HG03045 (cell line): ENCODE data around the gene SULT2A1.
"Not testable (repeated sequence)": the region's sequence is repeated elsewhere in the genome, so short reads cannot be mapped to it uniquely, and the experiment has no call there.

Experiments
- ATAC-seq: cut with Tn5 transposase; IDR thresholded peaks from one replicate; pipeline ENCODE4 v1.9.1; 2021; ENCODE audit warnings: mild to moderate bottlenecking, moderate library complexity; ENCODE audit not compliant: unreplicated experiment

Gene SULT2A1

DNA sequence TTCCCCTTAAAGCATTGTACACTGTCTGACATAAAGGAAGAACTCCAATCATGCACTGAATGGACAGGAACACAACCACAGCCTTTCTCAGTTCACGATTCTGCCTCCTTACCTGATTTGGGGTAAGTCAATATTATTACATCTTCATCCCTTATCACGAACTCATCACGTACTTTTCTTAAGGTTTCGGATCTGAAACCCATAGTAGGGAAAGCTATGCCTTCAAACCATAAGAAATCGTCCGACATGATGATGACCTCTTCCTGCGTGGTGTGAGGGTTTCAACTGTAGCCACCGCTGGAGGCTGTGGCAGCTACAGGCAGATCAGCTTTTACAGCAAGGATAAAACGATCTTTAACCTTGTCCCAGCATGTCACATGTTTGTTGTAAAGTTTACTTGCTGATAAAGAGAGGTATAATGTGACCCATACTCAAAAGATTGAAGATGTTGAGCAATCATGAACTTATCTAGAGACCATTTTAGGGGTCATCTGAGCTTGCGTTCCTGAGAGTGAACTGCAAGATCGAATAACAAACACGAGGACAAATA is at the start of gene SULT2A1:
Gene SULT2A1 (minus strand): TSS at position 306 of the 550 bp plus-strand sequence. CDS start 58 bp downstream, at position 248.
- ATAC-seq: no peak

- ATAC-seq: not testable (repeated sequence)
These were observed 42.5 kb upstream of the SULT2A1 start for GRCh38 chr19:47928581-47928980.

DNA sequence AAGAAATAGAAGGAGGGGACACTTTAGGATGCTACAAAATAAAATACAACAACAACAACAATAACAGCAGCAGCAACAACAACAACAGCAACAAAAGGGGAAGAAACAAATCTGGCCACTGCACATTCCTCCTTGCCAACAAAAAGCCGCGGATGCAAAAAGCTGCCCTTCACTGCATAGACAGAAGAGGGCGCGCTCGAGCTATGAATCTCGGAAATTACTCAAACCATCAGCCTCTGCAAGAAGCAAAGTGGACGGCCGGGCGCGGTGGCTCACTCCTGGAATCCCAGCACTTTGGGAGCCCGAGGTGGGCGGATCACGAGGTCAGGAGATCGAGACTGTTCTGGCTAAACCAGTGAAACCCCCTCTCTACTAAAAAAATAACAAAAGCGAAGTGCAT is 34.0 kb upstream of the SULT2A1 start:
- ATAC-seq: not testable (repeated sequence)

- not testable (repeated sequence) for ATAC-seq
These were observed 24.1 kb upstream of the SULT2A1 start for GRCh38 chr19:47910191-47910590.

DNA sequence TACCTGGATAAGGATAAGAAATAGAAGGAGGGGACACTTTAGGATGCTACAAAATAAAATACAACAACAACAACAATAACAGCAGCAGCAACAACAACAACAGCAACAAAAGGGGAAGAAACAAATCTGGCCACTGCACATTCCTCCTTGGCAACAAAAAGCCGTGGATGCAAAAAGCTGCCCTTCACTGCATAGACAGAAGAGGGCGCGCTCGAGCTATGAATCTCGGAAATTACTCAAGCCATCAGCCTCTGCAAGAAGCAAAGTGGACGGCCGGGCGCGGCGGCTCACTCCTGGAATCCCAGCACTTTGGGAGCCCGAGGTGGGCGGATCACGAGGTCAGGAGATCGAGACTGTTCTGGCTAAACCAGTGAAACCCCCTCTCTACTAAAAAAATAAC is 23.2 kb upstream of the SULT2A1 start:
- not testable (repeated sequence) for ATAC-seq

GRCh38 chr19:47901370-47901769 is 15.3 kb upstream of the SULT2A1 start:
- ATAC-seq: no peak

DNA sequence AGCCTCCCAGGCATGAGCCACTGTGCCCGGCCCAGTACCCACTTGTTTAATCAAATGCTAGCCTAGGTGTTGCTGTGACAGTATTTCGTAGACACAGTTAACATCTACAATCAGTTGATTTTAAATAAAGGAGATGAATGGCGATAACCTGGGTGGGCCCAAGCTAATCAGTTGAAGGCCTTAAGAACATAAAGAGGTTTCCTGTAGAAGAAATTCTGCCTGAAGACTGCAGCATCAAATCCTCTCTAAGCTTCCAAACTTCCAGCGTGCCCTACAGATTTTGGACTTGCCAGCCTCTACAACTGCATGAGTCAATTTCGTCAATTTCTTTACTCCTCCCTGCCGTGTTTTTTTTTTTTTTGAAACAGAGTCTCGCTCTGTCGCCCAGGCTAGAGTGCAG is 13.2 kb upstream of the SULT2A1 start:
- ATAC-seq: no peak

DNA sequence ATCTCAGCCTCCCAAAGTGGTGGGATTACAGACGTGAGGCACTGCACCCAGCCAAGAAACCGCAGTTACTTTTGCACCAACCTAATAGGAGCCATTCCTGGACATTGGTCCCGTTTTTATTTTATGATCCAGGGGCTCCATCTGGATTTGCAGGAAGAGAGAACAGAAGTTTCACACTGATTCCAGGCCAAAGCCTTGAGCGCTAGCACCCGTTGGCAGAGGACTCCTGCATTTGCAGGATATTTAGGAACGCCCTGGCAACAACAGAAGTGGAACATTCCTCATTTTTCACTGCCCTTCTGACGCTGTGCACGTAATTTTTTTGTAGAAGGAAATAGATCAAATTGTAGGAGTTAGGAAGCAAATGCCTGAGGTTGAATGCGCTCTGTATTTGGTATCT is 11.7 kb upstream of the SULT2A1 start:
- no peak for ATAC-seq

DNA sequence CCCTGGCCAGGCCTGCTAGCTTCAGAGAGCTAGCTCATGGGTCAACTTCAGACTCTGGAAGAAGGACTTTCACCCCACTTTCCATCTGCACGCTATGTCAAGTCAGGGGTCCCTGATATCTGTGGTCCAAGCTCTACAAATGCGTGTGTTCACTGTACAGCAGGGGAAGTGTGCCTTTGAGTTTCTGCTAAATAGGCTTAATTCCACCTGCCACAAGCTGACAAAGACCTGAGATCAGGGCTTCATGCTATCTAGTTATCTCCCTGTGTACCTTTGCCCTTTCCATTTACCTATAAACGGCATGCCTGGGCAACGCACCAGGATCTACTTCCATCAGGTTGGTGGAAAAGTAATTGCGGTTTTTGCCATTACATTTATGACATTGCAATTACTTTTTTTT is 10.7 kb upstream of the SULT2A1 start:
- no peak for ATAC-seq

DNA sequence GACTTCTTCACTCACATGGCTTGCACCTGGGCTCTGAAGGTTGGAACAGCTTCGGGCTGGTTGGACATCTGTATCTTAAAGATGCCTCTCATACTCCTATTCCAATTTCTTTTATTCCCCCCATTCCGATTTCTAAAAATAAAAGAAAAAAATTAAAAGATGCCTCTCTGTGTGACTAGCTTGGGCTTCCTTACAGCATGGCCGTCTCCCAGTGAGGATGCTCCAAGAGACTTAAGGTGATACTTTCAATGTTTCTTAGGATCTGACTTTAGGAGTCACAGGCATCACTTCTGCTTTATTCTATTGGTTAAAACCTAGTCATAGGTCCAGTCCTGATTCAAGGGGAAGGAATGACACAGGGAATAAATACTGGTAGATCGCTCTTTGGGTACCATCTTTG is 9.9 kb upstream of the SULT2A1 start:
- ATAC-seq: no peak

- no peak for ATAC-seq
These were observed 9.2 kb upstream of the SULT2A1 start for GRCh38 chr19:47895165-47895782.

GRCh38 chr19:47891923-47892666 is 6.0 kb upstream of the SULT2A1 start:
- ATAC-seq: no peak

DNA sequence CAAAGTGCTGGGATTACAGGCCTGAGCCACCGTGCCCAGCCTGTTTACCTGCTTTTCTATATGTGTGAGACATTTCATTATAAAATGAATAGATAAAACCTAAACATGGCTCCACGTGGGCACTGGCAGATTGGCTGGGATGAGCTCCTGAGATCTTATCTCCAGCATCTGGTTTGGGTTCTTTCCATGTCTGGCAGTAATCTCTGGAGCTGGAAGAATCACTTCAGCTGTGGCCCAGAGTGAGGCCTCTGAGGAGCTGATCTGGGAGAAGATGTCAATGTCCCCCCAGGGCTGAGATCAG is 5.5 kb upstream of the SULT2A1 start:
- no peak for ATAC-seq

- no peak for ATAC-seq
These were observed 4.9 kb upstream of the SULT2A1 start for GRCh38 chr19:47890865-47891621.

DNA sequence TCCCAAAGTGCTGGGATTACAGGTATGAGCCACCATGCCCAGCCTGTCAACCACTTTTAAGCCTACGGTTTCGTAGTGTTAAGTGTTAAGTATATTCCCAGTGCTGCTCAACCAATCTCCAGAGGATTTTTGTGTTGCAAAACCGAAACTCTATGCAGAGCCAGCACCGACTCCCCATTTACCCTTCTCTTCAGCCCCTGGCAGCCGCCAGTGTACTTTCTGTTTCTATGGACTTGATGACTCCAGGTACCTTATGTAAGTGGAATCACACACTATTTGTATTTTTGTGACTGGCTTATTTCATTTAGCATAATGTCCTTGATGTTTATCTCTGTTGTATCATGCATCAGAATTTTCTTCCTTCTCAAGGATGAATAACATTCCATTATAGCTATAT is 1.1 kb downstream of the SULT2A1 start:
- ATAC-seq: no peak

DNA sequence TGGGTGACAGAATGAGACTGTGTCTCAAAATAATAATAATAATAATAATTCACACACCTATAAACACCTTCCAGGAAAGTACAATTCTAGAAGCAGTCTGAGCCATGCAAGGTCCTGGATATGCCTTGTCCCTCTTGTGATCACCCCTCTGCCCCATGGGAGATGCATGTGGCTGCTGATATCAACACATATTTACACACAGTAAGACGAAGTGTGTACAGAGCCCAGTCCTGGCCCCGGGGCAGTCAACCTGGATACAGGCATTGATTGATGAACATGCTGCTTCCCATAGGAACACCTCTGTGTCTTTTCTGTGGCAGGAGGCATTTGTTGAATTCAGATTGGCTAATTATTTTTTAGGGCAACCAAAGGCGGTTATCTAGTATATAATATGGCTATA is 3.2 kb downstream of the SULT2A1 start:
- no peak for ATAC-seq

DNA sequence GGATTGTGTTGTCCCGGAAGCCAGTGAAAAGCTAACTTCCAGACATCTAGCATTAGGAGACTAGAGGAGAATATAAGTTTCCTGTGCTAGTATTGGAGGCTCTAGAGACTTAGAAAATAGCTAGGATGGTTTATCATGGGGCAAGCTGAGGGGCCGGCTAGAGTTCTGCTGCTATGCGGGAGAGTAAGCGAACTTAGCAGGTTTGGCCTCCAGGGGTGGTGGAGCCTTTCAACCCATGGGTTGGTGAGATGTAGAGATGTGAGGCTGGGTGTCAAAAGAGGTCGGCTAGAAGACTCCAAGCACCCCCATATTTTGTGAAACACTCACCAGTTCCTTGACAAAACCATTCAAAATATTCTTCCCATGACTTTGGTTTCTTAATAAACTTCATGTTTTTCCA is 4.4 kb downstream of the SULT2A1 start:
- no peak for ATAC-seq

DNA sequence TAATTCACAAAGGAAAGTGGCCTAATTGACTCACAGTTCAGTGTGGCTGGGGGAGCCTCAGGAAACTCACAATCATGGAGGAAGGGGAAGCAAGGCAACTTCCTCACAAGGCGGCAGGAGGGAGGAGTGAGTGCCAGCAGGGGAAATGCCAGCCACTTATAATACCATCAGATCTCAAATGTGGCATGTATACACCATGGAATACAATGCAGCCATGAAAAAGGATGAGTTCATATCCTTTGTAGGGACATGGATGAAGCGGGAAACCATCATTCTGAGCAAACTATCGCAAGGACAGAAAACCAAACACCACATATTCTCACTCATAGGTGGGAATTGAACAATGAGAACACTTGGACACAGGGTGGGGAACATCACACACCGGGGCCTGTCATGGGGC is 6.7 kb downstream of the SULT2A1 start:
- ATAC-seq: not testable (repeated sequence)

DNA sequence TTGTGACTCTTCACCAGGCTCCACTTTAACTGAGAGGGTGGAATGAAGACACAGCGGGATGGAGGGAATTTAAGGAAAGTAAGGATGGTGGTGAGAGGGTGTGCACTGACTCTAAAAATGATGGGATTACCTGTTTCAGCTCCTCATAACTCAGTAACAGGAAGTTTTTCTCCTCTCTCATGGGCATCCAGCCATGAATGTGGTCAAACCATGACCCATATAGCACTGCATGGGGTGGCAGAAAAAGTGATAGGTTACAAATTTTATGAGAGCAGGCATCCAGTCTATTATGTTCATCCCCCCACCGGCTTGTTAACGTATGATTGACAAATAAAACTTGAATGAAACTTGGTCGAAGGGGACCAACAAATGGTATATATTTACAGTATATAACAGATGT is 7.2 kb downstream of the SULT2A1 start:
- no peak for ATAC-seq

- no peak for ATAC-seq
These were observed 20.9 kb downstream of the SULT2A1 start for GRCh38 chr19:47865166-47865565.

DNA sequence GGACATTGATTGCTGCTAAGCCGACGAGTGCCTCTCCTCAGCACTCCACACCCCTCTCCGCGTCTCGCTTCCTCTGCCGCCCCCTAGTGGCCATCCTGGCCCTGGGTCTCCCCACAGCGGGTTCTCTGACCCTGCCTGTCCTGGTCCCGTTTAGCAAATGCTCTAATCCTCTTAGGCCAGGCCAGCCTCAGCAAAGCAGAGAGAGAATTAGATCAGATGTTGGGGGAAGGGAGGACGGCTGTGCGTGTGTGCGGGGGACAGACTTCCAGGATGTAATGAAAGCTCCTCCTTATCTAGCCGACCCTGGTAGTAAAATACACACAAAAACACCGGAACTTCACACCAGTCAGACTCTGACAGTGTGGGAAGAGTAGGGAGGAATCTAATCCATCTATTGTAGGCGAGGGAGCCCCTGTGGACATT is 22.6 kb downstream of the SULT2A1 start:
- ATAC-seq: no peak

GRCh38 chr19:47861630-47862029 is 24.5 kb downstream of the SULT2A1 start:
- no peak for ATAC-seq
